ENCODE measurements around the gene SNPH.
"Not testable (repeated sequence)": the region's sequence is repeated elsewhere in the genome, so short reads cannot be mapped to it uniquely, and the experiment has no call there.

Gene SNPH, protein sequence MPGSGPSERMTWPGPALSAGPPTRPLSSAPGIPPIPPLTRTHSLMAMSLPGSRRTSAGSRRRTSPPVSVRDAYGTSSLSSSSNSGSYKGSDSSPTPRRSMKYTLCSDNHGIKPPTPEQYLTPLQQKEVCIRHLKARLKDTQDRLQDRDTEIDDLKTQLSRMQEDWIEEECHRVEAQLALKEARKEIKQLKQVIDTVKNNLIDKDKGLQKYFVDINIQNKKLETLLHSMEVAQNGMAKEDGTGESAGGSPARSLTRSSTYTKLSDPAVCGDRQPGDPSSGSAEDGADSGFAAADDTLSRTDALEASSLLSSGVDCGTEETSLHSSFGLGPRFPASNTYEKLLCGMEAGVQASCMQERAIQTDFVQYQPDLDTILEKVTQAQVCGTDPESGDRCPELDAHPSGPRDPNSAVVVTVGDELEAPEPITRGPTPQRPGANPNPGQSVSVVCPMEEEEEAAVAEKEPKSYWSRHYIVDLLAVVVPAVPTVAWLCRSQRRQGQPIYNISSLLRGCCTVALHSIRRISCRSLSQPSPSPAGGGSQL

DNA sequence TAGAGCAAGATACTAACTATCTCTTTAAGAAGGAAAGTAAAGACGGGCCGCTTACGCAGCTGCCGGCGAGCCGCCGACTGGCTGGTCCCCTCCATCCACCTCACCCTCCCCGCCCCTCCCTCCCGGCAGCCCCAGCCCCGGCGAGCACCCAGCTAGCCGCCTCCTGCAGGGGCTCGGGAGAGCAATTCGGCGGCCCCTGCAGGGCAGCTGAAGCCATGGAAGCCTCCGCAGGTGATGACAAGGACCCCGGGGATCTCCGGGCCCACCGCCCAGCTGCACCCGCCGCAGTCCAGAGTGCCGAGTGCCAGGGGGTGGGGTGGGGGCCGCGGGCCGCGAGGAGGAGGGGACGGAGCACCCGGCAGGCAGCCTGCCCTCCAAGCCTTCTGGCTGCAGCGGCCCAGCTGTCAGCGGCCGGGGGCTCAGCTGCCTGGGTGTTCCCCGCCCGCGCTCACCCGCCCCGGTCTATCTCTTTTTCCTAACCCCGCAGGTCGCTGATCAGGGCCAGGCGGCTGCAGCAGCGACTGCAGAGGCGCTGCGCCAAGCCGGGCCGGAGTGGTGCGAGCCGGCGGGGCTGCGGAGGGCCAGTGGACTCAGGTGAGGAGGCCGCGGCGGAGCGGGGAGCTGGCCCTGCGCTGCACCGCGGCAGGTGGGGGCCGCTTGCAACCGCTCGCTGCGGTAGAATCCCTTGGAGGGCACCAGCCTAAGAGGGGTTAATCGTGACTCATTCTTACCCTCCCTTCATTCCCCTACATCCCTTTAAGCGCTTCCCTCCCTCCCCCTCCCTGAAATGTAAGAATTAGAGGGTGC lies at the start of gene SNPH:
TSS of gene SNPH (plus strand) at position 128 of the 807 bp plus-strand sequence. CDS start 29,946 bp downstream, outside the sequence.
- peak; percentile 68 for DNase-seq

- DNase-seq, result not testable (repeated sequence)
These were observed 49.3 kb upstream of the SNPH start for GRCh38 chr20:1216527-1217427.

DNA sequence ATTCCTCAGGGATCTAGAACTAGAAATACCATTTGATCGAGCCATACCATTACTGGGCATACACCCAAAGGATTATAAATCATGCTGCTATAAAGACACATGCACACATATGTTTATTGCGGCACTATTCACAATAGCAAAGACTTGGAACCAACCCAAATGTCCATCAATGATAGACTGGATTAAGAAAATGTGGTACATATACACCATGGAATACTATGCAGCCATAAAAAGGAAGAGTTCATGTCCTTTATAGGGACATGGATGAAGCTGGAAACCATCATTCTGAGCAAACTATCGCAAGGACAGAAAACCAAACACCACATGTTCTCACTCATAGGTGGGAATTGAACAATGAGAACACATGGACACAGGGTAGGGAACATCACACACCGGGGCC lies 43.3 kb upstream of the SNPH start:
- DNase-seq, result not testable (repeated sequence)

GRCh38 chr20:1224205-1224890 lies 41.7 kb upstream of the SNPH start:
- no peak for DNase-seq

- DNase-seq, result peak; percentile 69
These were observed 40.8 kb upstream of the SNPH start for GRCh38 chr20:1225263-1225782.

DNA sequence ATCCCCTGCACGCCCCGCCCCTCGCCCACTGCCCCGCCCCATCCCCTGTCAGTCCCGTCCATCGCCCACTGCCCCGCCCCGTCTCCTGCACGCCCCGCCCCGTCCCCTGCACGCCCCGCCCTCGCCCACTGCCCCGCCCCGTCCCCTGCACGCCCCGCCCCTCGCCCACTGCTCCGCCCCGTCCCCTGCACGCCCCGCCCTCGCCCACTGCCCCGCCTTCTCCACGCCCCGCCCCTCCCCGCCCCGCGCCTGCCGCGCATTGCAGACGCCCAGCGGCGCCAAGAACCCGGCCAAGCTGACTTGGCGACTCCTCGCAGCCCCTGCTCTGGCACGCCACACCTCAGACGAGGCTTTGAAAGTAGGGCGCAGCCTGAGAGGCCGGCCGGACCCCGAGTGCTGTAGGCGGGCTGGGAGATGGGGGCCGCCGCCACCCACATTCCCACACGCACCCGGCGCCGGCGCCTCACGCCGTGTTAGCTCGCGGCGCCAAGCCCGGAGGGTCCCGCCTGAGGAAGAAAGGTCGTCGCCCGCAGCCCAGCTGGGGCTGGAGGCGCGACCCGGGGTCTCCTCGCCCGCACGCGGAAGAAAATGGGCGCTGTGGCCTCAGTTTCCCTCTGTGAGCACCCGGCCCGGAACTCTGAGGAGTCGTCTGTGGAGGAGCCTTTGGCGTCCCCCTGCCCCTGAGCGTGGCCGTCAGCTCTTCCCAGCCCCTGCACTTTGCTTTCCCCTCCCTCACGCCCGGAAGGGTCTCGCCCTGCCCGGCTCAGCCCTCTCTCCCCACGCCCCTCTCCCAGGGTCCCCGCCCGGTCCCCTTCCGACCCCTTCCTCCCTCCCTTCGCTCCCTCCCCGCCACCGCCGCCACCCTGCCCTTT lies 40.1 kb upstream of the SNPH start, which contains the start of gene RAD21L1:
TSS of gene RAD21L1 (plus strand) at position 262 of the 872 bp plus-strand sequence. CDS start 2,410 bp downstream, outside the sequence.
- no peak for DNase-seq

DNA sequence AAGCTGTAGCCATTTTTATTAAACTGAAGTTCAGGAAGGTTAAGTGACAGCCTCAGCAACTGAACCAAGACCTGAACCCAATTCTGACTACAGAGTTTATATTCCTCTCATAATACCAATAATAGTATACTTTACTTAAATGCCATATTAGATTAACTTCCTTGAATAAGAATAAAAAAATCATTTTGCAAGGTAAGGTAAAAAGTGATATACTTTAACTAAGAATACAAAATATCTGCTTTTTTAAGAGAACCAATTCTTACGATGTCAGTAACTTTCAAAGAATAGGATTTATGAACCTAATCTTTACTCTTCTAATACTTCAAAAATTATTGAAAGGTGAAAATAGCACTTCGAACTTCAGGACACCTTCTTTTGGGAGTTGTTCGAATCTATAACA lies 36.6 kb upstream of the SNPH start:
- DNase-seq, result no peak

- DNase-seq, result no peak
These were observed 33.6 kb upstream of the SNPH start for GRCh38 chr20:1232286-1233111.

- DNase-seq, result no peak
These were observed 25.5 kb upstream of the SNPH start for GRCh38 chr20:1240549-1240948.

DNA sequence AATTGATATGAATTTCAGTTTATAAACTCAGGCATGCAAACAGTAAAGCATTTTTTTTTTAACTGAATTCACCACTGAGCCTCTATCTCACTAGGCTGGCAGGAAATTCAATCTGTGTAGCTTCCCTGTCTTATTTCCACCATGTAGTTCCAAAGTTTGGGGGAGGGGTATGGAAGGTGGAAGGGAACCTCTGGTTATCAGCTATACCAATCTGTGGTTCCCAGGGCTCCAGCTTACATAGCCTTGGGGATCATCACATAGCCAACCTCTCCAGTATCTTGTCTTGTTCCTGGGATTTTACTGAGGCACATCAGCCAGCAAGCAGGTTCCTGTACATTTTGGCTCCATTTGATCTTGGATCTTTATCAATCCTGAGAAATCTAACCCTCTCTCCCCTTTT lies 24.6 kb upstream of the SNPH start:
- no peak for DNase-seq

GRCh38 chr20:1242099-1242498 lies 24.0 kb upstream of the SNPH start:
- DNase-seq, result no peak

GRCh38 chr20:1242530-1242929 lies 23.6 kb upstream of the SNPH start:
- no peak for DNase-seq

DNA sequence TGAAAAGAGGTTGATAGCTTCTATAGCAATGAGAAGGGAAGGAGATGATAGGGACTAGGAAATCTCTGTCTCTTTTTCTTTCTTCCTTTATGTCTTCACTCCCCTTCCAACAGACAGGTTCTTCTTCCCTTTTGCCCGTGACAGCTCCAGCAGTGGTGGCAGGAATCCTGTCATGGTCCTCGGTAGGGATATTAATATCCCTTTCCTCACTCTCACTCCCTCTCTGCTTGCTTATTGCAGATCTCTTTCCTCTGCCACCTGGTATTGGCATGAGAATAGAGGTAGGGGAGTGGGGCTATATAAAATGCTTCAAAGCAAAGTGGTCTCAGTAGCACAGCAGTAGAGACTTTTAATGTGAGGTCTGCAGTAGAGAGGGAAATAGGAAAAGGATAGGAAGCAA lies 20.5 kb upstream of the SNPH start:
- DNase-seq, result no peak

DNA sequence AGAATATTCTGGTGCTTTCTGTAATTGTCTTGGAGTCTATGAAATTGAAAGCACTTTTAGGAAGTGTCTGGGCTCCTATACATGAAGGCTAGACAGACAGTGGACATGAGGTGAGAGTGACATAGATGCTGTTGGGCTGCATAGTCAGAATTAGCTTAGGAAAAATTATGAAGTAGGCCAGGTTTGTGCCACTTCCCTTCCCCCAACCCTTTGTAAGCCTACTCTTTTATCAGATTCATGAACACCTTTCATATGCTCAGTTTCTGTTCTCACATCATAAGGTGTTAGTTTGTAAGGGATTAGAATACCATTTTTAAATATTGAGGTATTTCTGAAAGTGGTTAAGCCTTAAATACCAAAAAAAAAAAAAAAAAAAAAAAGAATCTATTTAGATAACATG lies 18.4 kb upstream of the SNPH start:
- no peak for DNase-seq

GRCh38 chr20:1250282-1250681 lies 15.8 kb upstream of the SNPH start:
- not testable (repeated sequence) for DNase-seq

DNA sequence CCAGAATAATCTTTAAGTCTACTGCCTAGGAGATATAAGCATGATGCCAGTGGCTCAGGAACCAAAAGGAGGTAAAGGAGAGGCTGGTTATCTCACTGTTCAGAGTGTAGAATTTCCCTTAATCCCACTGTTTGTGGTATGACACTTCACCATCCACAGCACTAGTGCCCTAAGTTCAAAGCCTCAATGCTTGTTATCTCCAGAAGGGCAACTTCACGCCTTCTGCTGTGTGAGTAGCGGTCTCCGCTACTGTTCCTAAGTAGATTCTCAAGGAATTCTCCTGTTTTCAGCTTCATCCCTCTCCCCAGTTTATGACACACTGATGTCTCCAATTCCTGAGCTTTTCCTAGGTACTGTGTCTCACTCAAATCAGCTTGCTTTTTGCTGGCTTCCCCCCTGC lies 13.7 kb upstream of the SNPH start:
- no peak for DNase-seq

DNA sequence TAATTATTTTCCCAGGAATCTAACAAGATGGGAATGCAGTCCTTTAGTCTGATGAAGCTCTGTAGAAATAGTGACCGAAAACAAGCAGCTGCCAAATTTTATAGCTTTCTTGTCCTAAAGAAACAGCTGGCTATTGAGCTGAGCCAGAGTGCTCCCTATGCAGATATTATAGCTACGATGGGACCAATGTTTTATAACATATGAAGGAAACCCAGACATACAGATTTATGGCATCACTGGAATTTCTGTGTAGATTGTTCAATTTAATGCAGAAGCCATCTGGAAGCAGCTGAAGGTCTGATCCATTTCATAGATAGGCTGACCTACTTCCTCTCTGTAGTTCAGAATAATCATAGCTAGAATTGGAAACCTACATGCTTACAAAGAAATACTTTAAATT lies 11.8 kb upstream of the SNPH start:
- no peak for DNase-seq

DNA sequence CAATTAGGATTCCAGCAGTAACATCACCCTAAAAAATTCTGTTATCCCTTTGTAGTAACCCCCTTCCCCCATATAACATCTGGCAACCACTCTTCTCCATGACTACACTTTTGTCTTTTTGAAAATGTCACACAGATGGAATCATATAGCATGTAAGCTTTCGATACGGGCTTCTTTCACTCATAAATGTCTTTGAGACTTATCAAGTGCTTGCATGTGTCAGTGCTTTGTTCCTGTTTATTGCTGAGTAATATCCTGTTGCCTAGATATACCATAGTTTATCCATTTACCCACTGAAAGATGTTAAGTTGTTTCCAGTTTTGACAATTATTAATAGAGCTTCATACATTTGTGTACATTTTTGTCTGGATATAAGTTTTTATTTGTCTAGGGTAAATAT lies 10.4 kb upstream of the SNPH start:
- DNase-seq, result no peak

DNA sequence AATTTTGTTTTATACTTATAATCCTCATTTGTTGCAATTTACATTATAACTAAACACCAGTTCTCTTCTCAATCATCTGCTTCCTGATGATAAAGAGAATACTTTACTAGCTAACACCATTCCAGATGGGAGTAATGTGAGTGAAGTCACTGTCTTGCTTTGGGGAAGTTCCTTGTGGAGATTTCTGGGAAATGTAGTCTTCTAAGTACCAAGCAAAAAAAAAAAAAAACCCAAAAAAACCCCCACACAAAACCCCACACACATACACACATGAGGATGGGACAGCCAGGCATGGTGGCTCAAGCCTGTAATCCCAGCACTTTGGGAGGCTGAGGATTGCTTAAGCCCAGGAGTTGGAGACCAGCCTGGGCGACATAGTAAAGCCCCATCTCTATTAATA lies 2.2 kb upstream of the SNPH start:
- DNase-seq, result no peak

DNA sequence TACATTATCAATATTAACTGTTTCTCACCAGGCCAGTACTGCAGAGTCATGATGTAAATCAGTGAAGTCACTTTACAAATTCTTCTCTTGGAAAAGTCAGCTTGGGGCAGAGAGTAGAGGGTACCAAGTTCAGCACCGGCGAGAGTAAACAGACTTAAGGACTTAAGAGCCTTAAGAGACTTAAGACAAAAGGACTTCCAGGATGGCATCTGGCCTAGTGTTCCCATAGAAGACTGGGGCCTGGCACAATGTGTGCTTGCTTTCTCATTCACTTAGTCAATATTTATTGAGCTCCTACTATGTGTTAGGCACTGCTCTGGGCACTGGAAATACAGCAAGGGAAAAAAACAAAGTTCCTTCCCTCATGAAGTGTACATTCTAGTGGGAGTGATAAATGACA lies 1.4 kb upstream of the SNPH start:
- DNase-seq, result no peak
